ENCODE results near the gene DR1. TPM values are rescaled to one million over a fixed set of nuclear protein-coding genes. Genes with fewer than 3 reads are reported as not detected.
A peak's percentile ranks its signal among the peaks of the same experiment; 100 is the strongest.

Gene DR1
- total and polyA plus RNA-seq, 8 donors: 3.3 to 26.0 (median 14.0) TPM

DNA sequence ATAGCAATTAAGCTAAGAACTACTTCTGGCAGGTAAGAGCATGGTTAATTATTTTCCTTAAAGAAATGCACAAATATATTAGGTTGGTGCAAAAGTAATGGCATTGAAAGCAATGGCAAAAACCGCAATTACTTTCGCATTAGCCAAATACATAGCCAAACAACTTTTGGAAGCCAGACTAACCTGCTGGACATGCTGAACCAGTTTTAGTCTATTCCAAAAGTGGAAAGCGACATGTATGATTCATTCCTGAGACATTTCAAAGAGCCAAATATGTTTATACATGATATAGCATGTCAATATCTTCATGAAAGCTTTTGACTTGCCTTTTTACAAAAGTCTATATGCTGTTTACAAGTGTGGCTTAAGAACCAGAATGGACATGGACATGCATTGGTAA, 23.4 kb upstream of the DR1 start:
- TF ChIP-seq, protein P1, sequence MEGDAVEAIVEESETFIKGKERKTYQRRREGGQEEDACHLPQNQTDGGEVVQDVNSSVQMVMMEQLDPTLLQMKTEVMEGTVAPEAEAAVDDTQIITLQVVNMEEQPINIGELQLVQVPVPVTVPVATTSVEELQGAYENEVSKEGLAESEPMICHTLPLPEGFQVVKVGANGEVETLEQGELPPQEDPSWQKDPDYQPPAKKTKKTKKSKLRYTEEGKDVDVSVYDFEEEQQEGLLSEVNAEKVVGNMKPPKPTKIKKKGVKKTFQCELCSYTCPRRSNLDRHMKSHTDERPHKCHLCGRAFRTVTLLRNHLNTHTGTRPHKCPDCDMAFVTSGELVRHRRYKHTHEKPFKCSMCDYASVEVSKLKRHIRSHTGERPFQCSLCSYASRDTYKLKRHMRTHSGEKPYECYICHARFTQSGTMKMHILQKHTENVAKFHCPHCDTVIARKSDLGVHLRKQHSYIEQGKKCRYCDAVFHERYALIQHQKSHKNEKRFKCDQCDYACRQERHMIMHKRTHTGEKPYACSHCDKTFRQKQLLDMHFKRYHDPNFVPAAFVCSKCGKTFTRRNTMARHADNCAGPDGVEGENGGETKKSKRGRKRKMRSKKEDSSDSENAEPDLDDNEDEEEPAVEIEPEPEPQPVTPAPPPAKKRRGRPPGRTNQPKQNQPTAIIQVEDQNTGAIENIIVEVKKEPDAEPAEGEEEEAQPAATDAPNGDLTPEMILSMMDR (IDR thresholded peaks at IDR 0.05): no peak
- H3K4me1 ChIP-seq: peaks cover 0 to 7% (median 5%) of the 10 kb centered on the region in 3 donors
- WGBS, 2 donors: 23 to 36% methylated on average over 3 of the region's 3 CpGs
- no peaks in the 10 kb centered on the region for H3K9me3 ChIP-seq
- no peak overlapping the region for H3K4me3 ChIP-seq
- H3K27me3 ChIP-seq: no peaks in the 10 kb centered on the region
- intact Hi-C loops (cut with DNase I): no loop called here
- DNase-seq: peak in 1 of 6 donors; percentile 24
- FAIRE-seq: no peak
- no peak overlapping the region for H3K27ac ChIP-seq
- no peaks in the 10 kb centered on the region for H3K36me3 ChIP-seq
- ATAC-seq: peak in 2 of 4 donors; percentile 46 to 60

DNA sequence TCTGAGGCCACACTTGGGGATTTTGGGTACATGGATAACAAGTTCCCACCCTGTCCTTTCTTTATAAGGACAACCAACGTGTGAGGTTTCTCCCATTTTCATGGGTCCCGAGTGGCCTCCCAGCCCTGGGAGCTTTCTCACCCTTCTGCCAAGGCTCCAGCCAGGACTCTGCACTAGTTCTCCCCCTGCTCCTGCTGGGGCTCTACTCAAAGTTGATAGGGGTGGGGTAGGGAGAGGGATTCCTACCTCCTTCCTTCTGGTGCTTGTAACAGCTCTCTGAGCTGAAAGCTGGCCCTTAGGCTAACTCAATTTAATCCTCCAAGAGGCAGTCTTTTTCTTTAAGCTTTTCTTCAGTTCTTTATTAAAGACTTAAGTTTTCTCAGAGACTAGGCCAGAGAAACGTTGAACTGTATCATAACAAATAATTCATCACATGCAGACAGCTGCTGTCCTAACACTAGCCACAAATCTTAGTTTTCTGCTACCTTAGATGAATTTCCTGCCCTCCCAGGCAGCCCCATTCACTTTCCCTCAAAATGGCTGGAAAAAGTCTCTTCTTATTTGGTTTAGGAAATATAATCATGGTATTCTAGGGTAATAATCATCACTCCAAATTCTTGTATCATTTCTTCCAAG, 22.4 kb upstream of the DR1 start:
- TF ChIP-seq, protein P1 (IDR thresholded peaks at IDR 0.05): no peak
- no peak overlapping the region for H3K4me3 ChIP-seq
- no peaks in the 10 kb centered on the region for H3K36me3 ChIP-seq
- DNase-seq (no peak), FAIRE-seq (no peak), ATAC-seq (no peak)
- H3K9me3 ChIP-seq: no peaks in the 10 kb centered on the region
- intact Hi-C loops (cut with DNase I): no loop called here
- WGBS, 2 donors: 71 to 75% methylated on average over 3 of the region's 3 CpGs
- H3K27me3 ChIP-seq: no peaks in the 10 kb centered on the region
- no peak overlapping the region for H3K27ac ChIP-seq
- peaks cover 0 to 7% (median 5%) of the 10 kb centered on the region in 3 donors for H3K4me1 ChIP-seq

- Histone ChIP-seq H3K36me3 (no peaks in the 10 kb centered on the region), H3K27me3 (no peaks in the 10 kb centered on the region), H3K27ac (no peak overlapping the region), H3K9me3 (no peaks in the 10 kb centered on the region), H3K4me3 (no peak overlapping the region), H3K4me1 (peaks cover 0 to 7% (median 5%) of the 10 kb centered on the region in 3 donors)
- WGBS, 2 donors: 72 to 80% methylated on average over 8 of the region's 8 CpGs
- FAIRE-seq: no peak
- ATAC-seq: peak in 3 of 4 donors; percentile 25 to 76 (median 55)
- intact Hi-C loops (cut with DNase I): no loop called here
- no peak for DNase-seq
- TF ChIP-seq, protein P1 (IDR thresholded peaks at IDR 0.05): no peak
Measured at GRCh38 chr1:93324486-93325464, 20.9 kb upstream of the DR1 start.

DNA sequence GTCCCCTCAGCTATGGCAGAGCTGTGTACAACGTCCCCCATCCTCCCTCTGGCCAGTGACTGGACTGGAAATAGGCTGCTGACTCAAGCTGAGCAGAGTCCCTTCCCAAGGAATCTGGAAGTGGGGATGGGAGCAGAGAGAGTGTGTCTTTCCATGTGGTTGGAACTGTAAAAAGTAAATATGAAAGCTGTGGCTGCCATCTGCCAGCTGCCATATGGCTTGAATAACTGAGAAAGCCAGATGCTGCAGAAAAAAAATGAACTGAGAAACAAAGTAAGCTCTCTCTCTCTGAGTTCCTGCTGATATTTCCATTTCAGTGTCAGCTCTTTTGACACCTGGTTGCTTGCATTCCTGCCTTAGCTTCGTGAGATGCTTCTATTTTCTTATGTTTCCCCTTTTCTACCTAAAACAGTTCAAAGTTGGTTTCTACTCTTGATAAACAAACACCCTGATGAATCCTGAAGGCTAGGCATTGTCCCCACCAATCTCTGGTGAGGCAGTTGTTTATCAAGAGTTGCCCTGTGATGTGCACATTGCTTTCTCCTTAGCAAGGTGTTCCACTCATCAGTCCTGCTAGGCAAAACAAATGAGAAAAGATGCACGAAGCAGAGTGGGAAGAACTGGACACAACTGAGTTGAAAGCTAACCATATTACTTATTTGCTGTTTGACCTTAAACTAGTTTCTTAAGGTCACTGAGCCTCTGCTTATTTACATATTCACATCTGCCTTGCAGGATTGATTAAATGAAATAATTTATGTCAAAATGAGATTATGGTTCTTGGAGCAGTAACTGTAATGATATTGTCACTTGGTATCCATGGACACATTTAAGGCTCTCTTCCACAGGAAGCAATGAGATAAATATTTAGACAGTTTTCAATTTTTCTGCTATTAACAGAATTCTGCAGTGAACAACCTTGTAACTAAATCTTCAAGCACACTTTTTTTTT, 16.6 kb upstream of the DR1 start:
- FAIRE-seq: no peak
- Histone ChIP-seq H3K27me3 (no peaks in the 10 kb centered on the region), H3K4me1 (no peaks in the 10 kb centered on the region), H3K4me3 (no peak overlapping the region), H3K27ac (no peak overlapping the region), H3K36me3 (no peaks in the 10 kb centered on the region), H3K9me3 (no peaks in the 10 kb centered on the region)
- ATAC-seq: peak in 1 of 4 donors; percentile 51
- TF ChIP-seq, protein P1 (IDR thresholded peaks at IDR 0.05): no peak
- DNase-seq: no peak
- intact Hi-C loops (cut with DNase I): no loop called here
- 62 to 73% methylated on average over 3 of the region's 3 CpGs for WGBS, 2 donors

Measured in pancreas (tissue), 10 donors.